ENCODE results near the gene TIMM50.

Gene TIMM50

DNA sequence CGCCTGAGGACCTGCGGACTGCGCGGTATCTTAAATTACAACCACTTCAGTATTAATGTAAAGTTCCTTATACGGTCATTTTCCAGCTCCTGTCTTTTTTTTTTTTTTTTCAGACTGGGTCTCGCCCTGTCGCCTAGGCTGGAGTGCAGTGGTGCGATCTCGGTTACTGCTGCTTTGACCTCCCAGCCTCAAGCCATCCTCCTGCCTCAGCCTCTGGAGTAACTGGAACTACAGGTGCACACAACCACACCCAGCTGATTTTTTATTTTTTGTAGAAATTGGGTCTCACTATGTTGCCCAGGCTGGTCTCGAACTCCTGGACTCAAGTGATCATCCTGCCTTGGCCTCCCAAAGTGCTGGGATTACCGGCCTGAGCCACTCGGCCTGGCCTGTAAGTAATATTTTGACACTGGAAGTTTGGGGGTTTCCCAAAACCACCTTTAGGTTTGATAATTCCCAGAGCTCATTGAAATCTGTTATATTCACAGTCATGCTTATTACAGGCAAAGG, 52.4 kb downstream of the TIMM50 start:
- no peak for DNase-seq (ENCODE audit: low read depth)

DNA sequence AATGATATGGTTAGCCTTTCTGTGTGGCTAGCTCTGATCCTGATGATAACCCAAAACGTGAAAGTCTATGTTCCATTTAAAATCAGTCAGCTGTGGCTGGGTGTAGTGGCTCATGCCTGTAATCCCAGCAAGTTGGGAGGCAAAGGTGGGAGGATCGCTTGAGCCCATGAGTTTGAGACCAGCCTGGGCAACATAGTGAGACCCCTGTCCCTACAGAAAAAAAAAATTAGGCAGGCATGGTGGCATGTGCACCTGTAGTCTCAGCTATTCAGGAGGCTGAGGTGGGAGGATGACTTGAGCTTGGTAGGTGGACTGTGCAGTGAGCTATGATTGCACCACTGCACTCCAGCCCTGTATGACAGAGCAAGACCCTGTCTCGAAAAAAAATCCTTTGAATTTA, 53.2 kb downstream of the TIMM50 start:
- DNase-seq (ENCODE audit: low read depth): no peak

DNA sequence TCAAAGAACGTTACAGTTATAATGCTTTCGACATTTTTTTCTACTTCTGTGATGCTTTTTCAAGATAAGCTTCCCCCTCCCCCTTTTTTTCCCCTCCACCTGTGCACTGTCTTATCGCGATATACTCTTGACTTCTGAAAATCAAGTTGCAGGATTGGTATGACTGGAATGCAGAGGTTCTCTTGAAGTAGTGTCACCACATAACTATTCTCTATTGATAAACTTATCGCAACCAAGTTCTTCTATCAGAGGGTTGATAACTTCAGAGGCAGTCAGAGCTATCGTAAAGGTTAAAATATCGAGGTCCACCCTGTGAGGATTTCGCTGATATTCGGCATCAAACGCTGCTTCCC, 58.5 kb downstream of the TIMM50 start:
- no peak for DNase-seq (ENCODE audit: low read depth)

DNA sequence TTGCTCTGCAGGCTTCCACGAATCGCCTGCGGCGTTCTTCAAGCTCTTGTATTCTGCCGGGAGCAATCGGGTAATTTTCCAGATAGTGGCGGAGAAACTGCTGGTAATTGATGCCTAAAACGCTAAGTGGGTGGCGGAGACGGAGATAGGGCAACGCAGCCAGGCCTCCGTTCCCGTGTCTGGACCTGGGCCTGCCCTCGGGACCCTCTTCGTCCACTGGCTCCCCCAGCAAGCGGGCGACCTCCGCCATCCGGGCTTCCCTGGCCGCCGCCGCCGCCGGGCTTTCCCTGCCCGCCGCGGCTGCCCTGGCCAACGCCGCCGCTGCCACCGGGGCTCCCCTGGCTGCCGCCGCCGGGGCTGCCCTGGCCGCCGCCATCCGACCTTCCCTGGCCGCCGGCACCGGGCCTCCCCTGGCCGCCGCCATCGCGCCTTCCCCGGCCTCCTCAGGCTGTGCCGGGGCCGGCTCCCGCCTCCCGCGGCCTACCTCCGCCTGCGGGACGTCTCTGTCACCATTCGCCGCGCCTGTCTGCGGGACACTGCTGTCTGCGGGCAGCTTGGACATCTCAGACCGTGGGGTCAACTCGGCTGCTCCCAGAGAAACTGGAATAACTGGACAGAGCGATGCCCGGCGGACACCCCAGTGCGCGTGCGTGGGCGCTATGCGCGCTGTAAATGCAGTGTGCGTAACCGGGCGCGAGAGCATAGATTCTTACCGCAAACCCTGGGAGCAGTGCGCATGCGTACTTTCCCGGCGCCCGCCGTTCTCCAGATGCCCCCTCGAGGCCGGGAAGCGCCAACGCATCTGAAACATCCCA, 59.1 kb downstream of the TIMM50 start, which contains the start of gene EID2:
Gene EID2, minus strand, starts transcription at position 644 of the 815 bp plus-strand sequence. Its CDS starts 82 bp downstream, at position 562.
- DNase-seq (ENCODE audit: low read depth): peak; percentile 93

DNA sequence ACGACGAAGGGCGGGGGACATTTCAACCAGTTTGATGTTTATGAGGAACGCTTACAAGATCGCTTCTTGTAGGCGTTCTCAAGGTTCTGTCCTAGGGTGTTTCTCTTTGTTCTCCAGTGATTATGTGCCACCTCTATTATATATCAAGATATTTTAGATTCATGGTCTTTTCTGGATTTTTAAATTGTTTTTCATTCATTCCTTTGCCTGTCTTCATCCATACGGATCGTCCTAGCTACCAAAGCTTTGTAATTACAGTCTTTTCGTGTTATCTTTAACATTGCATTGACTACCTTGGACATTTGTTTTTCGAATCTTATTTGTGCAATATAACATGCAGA, 59.7 kb downstream of the TIMM50 start:
- DNase-seq (ENCODE audit: low read depth): no peak
